Inferior parietal cortex (tissue), 1 donor: ENCODE data around the gene PTPRN2.
"Not testable (repeated sequence)": the region's sequence is repeated elsewhere in the genome, so short reads cannot be mapped to it uniquely, and the experiment has no call there.

Experiments used
- DNase-seq: peaks from one replicate; pipeline ENCODE4 v3.0.0-alpha.2; 2016; ENCODE audit errors: extremely low spot score

Gene PTPRN2

GRCh38 chr7:157596881-157597280, 990.7 kb downstream of the PTPRN2 start:
- no peak for DNase-seq

DNA sequence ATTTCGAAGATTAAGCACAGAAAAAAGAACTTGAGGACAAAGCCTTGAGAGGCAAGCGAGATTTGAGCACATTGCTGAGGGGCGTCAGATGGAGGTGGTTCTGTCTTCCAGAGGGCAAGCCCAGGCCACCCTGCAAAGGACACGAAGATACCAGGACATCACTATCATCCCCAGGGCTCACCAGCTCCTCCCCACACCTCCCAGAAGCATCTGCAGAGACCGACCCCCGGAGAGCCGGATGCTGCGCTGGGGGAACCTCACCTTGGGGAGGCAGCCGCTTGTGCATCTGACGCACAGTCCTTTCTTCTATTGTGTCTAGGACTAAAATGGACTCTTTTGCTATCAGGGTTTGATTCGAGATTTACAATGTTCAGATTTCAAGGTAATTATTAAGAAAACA, 991.2 kb downstream of the PTPRN2 start:
- DNase-seq = no peak

DNA sequence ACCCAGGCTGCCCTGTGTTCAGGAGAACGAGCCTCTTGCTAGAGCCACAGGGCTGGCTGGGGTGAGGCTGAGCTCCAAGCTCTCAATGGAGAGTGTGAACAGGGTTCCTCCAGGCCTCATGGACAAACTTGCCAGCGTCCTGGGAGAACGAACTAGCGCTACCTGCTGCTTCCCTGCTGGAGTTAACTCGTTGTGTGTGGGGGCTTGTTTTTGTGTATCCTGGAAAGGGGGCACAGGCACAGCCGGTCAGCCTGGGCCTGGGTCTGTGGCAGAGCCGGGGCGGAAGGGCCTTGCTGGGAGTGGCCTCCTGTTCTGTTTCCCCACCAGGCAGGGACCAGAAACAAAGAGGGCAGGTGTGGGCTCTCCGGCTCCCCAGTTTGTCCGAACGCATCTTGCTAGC, 991.6 kb downstream of the PTPRN2 start:
- no peak for DNase-seq

- DNase-seq = no peak
Measured at GRCh38 chr7:157595086-157595855, 992.4 kb downstream of the PTPRN2 start.

- DNase-seq = no peak
Measured at GRCh38 chr7:157594306-157594705, 993.3 kb downstream of the PTPRN2 start.

DNA sequence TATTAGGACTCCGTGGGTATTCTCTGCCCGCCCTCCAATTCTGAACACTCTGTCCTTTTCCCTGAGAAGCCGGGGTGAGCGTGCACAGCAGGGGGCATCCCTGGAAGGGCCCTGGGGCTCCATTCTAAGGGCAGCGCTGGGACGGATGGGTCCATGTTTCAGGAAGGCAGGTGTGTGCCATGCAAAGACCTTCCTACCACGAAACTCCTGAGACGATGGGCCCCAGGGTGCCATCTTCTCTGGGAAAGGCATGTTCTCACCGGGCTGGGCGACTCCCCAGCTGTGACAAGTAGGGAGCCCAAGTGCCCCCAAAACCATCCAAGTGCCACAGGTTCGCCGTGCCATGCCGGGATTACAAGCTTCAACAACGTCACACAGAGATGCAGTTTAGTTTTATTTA, 994.1 kb downstream of the PTPRN2 start:
- DNase-seq = no peak

DNA sequence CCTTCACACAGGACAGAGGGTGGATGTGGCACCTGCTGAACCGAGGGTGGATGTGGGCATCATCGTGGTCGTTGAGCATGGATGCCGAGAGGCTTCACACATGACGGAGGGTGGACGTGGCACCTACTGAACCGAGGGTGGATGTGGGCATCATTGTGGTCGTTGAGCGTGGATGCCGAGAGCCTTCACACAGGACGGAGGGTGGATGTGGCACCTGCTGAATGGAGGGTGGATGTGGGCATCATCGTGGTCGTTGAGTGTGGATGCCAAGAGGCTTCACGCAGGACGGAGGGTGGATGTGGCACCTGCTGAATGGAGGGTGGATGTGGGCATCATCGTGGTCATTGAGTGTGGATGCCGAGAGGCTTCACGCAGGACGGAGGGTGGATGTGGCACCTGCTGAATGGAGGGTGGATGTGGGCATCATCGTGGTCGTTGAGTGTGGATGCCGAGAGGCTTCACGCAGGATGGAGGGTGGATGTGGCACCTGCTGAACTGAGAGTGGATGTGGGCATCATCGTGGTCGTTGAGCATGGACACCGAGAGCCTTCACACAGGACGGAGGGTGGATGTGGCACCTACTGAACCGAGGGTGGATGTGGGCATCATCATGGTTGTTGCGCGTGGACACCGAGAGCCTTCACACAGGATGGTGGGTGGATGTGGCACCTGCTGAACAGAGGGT, 994.8 kb downstream of the PTPRN2 start:
- DNase-seq = not testable (repeated sequence)

GRCh38 chr7:157590526-157590925, 997.1 kb downstream of the PTPRN2 start:
- DNase-seq = no peak

- no peak for DNase-seq
Measured at GRCh38 chr7:157589680-157590079, 997.9 kb downstream of the PTPRN2 start.

- DNase-seq = no peak
Measured at GRCh38 chr7:157587805-157588560, 999.6 kb downstream of the PTPRN2 start.

GRCh38 chr7:157587051-157587804, 1000.4 kb downstream of the PTPRN2 start:
- no peak for DNase-seq

GRCh38 chr7:157586426-157586955, 1001.1 kb downstream of the PTPRN2 start:
- no peak for DNase-seq

DNA sequence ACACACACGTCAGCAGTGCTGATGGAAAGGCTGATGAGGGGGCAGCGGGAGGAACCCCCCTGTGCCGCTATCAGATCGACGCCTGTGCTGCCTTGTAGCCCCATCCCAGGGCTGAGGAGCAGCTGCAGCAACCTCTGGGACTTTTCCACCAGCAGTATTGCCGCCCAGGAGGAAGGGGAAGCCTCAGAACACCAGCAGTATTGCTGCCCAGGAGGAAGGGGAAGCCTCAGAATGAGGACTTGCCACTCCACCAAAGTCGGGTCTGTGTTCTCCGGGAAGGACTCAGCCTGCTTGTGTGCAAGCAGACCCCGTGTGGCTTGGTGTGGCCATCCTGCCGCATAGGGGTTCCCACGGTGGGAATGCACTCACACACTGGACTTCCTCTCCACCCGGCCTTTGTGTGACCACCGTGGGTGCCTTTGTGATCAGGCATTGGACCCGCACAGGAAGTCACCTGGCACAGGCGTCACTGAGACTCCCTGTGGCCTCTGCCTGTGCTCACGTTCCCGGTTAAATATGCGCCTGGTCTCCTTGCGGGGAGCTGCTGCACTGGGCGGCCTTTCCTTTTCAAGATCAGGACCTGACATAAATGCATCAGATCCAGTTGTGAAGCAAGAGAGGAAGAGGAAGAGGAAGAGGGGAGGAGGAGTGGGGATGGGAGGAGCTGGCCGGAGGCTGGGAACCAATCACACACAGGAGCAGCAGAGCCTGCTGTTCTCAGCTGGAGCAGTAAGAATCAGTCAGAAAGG, 1002.3 kb downstream of the PTPRN2 start:
- no peak for DNase-seq

- no peak for DNase-seq
Measured at GRCh38 chr7:157584420-157584819, 1003.2 kb downstream of the PTPRN2 start.

GRCh38 chr7:157581740-157582139, 1005.9 kb downstream of the PTPRN2 start:
- no peak for DNase-seq

DNA sequence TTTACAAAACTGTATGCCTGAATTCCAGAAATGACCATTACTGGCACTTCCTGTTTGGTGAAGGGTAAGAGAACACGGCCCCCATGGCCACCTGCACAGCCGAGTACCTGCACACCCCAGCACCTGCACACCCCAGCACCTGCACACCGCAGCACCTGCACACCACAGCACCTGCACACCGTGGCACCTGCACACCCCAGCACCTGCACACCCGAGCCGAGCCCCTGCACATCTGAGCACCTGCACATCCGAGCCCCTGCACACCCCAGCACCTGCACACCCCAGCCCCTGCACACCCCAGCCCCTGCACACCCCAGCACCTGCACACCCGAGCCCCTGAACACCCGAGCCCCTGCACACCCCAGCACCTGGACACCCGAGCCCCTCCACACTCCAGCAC, 1007.3 kb downstream of the PTPRN2 start:
- no peak for DNase-seq

GRCh38 chr7:157579425-157579824, 1008.2 kb downstream of the PTPRN2 start:
- DNase-seq = no peak

DNA sequence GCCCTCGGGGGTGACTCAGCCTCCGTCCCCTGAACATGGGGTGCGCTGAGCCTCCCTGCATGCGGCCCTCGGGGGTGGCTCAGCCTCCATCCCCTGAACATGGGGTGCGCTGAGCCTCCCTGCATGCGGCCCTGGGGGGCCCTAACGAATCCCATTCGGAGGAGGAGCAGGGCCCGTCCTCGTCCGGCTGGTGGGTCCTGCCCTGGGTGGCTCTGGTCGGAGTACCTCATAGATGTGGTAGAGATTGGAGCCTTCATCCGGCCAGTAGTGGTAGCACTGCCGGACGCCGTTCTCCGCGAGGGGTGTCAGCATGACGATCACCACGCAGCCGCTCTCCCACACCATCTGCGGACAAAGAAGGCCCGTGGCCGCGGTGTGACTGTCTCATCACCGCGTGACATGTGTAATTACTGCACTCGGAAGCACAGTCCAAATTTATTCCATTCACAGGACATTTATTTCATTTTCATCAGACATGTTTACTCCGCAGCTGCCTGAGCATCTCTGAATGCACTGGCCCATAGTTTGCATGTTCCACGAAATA, 1009.8 kb downstream of the PTPRN2 start:
- no peak for DNase-seq

GRCh38 chr7:157577061-157577460, 1010.6 kb downstream of the PTPRN2 start:
- DNase-seq = no peak

- DNase-seq = no peak
Measured at GRCh38 chr7:157576415-157576814, 1011.2 kb downstream of the PTPRN2 start.

DNA sequence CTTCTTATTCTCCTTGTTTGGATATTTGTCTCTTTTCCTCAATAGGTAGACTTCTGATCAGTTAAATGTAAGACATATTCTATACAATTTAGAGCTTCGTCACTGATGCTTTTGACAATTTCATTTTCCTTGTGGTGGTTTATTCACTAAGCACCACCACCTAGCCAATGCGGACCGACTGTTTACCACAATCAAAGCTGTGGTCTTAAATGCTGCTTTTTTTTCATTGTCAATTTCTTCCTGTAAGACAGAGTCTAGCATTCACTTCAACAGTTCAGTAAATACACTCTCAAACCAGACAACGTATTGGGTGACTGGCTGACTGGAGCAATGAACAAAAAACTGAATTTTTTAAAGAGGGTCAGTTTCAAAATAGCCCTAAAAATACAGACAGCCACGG, 1011.8 kb downstream of the PTPRN2 start:
- DNase-seq = no peak
